DND-41 (cell line): ENCODE measurements around the gene IDH3B.

ENCODE experiments used
- ATAC-seq: fragments of 200-7000 bp; cut with Tn5 transposase; 3 replicates; pipeline ENCODE4 v1.9.1; 2021; ENCODE audit warnings: low read depth; ENCODE audit not compliant: insufficient read depth
- DNase-seq: peaks from one replicate; pipeline ENCODE4 v3.0.0-alpha.2; 2020
- H2AFZ ChIP-seq: 2 replicates; pipeline ENCODE4 v1.6.0; 2012; ENCODE audit warnings: low read depth, low read length
- H3K27ac ChIP-seq: 2 replicates; pipeline ENCODE4 v1.5.1; 2012; ENCODE audit warnings: low read length, inconsistent platforms
- H3K27me3 ChIP-seq: fragments of 200-600 bp; sonication (generic); 2 replicates; pipeline ENCODE4 v1.6.0; 2012; ENCODE audit warnings: low read length, mild to moderate bottlenecking, inconsistent platforms; ENCODE audit not compliant: insufficient read depth, poor library complexity
- H3K36me3 ChIP-seq: 2 replicates; pipeline ENCODE4 v1.5.1; 2012; ENCODE audit warnings: low read length, inconsistent platforms; ENCODE audit not compliant: insufficient read depth
- H3K4me1 ChIP-seq: 2 replicates; pipeline ENCODE4 v1.5.1; 2012; ENCODE audit warnings: mild to moderate bottlenecking, low read length; ENCODE audit not compliant: insufficient read depth
- H3K4me2 ChIP-seq: 2 replicates; pipeline ENCODE4 v1.6.0; 2012; ENCODE audit warnings: mild to moderate bottlenecking, moderate library complexity, low read length, inconsistent platforms; ENCODE audit not compliant: insufficient read depth
- H3K4me3 ChIP-seq, 2 experiments: fragments of 200-600 bp in 1 of 2; shearing (Covaris generic) in 1 of 2; 2 replicates each; pipeline ENCODE4 v1.5.1; 2012 to 2016; ENCODE audit warnings: inconsistent platforms in 2 of 2, low read length in 2 of 2, mild to moderate bottlenecking in 2 of 2, low read depth in 1 of 2, moderate library complexity in 1 of 2
- H3K79me2 ChIP-seq: 2 replicates; pipeline ENCODE4 v1.6.0; 2012; ENCODE audit warnings: low read length, inconsistent platforms; ENCODE audit not compliant: insufficient read depth
- H3K9ac ChIP-seq: 2 replicates; pipeline ENCODE4 v1.6.0; 2012; ENCODE audit warnings: low read depth, mild to moderate bottlenecking, inconsistent platforms, low read length, moderate library complexity
- H3K9me3 ChIP-seq: 2 replicates; pipeline ENCODE4 v1.5.1; 2012; ENCODE audit warnings: low read length, moderate library complexity, mild to moderate bottlenecking, inconsistent platforms; ENCODE audit not compliant: insufficient read depth, severe bottlenecking
- H4K20me1 ChIP-seq: 2 replicates; pipeline ENCODE4 v1.6.0; 2012; ENCODE audit warnings: low read length; ENCODE audit not compliant: insufficient read depth
- EZH2 ChIP-seq: IDR thresholded peaks from 3 replicates; pipeline ENCODE4 v1.6.1; 2012; ENCODE audit warnings: borderline replicate concordance, low read depth, mild to moderate bottlenecking, moderate library complexity, low read length, inconsistent platforms; ENCODE audit not compliant: severe bottlenecking
- TF ChIP-seq, protein P1 (sequence below): IDR thresholded peaks from 2 replicates; pipeline ENCODE4 v1.5.1; 2012; ENCODE audit warnings: borderline replicate concordance, low read length, moderate library complexity, mild to moderate bottlenecking; ENCODE audit not compliant: poor library complexity, severe bottlenecking; ENCODE audit errors: extremely low read depth

Gene IDH3B

DNA sequence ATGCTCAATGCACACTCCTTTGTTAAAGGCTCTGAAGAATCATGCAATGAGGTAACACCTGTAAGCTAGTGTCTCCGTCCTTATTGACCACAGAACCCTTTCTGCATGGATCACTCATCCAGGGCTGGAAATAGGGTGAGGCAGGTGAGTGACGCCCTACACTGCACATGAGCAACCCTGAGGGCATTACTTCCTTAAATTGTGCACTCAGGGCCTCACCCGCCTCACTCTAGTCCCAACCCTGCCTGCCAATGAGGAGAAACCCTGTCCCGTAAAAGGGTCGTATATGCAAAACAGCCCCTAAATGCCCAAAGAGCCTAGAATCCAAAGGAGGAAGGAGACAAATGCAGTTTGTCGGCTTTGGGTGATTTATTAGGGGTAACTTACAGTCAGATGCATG lies 45.2 kb downstream of the IDH3B start:
- no peak for DNase-seq
- H4K20me1 ChIP-seq, result no peaks in the 10 kb centered on the region; the same call in 1 of the 2 replicates
- TF ChIP-seq EZH2, result no peak
- TF ChIP-seq, protein P1, sequence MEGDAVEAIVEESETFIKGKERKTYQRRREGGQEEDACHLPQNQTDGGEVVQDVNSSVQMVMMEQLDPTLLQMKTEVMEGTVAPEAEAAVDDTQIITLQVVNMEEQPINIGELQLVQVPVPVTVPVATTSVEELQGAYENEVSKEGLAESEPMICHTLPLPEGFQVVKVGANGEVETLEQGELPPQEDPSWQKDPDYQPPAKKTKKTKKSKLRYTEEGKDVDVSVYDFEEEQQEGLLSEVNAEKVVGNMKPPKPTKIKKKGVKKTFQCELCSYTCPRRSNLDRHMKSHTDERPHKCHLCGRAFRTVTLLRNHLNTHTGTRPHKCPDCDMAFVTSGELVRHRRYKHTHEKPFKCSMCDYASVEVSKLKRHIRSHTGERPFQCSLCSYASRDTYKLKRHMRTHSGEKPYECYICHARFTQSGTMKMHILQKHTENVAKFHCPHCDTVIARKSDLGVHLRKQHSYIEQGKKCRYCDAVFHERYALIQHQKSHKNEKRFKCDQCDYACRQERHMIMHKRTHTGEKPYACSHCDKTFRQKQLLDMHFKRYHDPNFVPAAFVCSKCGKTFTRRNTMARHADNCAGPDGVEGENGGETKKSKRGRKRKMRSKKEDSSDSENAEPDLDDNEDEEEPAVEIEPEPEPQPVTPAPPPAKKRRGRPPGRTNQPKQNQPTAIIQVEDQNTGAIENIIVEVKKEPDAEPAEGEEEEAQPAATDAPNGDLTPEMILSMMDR, result no peak
- H3K4me2 ChIP-seq, result no peak overlapping the region
- no peak overlapping the region for H3K4me3 ChIP-seq
- H3K27ac ChIP-seq, result no peak overlapping the region
- H2AFZ ChIP-seq, result no peak overlapping the region
- no peak for ATAC-seq
- H3K9ac ChIP-seq, result no peak overlapping the region
- H3K4me1 ChIP-seq, result no peaks in the 10 kb centered on the region
- no peaks in the 10 kb centered on the region for H3K36me3 ChIP-seq
- no peaks in the 10 kb centered on the region for H3K79me2 ChIP-seq
- peaks cover 26% of the 10 kb centered on the region for H3K27me3 ChIP-seq
- H3K9me3 ChIP-seq, result no peaks in the 10 kb centered on the region

DNA sequence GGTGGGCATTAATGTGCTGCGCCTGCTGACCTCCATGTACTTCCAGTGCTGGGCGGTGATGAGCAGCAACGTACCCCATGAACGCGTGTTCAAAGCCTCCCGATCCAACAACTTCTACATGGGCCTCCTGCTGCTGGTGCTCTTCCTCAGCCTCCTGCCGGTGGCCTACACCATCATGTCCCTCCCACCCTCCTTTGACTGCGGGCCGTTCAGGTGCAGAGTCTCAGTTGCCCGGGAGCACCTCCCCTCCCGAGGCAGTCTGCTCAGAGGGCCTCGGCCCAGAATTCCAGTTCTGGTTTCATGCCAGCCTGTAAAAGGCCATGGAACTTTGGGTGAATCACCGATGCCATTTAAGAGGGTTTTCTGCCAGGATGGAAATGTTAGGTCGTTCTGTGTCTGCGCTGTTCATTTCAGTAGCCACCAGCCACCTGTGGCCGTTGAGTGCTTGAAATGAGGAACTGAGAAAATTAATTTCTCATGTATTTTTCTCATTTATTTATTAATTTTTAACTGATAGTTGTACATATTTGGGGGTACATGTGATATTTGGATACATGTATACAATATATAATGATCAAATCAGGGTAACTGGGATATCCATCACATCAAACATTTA lies 46.8 kb downstream of the IDH3B start:
- H3K4me1 ChIP-seq, result no peaks in the 10 kb centered on the region
- H4K20me1 ChIP-seq, result no peaks in the 10 kb centered on the region; the same call in 1 of the 2 replicates
- no peak overlapping the region for H2AFZ ChIP-seq
- H3K4me3 ChIP-seq, result no peak overlapping the region
- ATAC-seq, result no peak
- H3K4me2 ChIP-seq, result no peak overlapping the region
- no peak for DNase-seq
- no peaks in the 10 kb centered on the region for H3K9me3 ChIP-seq
- no peak overlapping the region for H3K27ac ChIP-seq
- no peaks in the 10 kb centered on the region for H3K36me3 ChIP-seq
- no peak for TF ChIP-seq EZH2
- TF ChIP-seq, protein P1, result no peak
- no peaks in the 10 kb centered on the region for H3K79me2 ChIP-seq
- peaks cover 31% of the 10 kb centered on the region for H3K27me3 ChIP-seq
- H3K9ac ChIP-seq, result no peak overlapping the region

DNA sequence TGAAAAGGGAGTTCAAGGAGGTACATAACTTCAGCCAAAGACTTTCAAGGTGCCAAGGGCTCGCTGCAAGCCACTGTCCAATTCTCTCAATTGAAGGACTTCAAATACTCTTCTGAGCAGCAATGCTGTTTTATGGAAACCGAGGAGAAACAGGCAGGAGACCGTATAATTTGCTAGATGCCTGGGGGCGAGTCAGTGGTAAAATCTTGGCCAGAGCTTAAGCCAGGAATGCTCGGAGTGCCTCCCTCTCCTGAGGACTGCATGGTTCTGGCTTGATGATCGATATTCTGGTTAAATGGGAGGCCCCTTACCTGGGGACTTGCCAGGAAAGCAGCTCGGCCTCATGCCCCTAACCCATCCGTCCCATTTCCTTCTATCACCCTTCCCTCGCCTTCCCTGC lies 47.4 kb downstream of the IDH3B start:
- Histone ChIP-seq H3K4me1 (no peaks in the 10 kb centered on the region), H3K4me2 (no peak overlapping the region), H2AFZ (no peak overlapping the region), H3K9ac (no peak overlapping the region), H3K79me2 (no peaks in the 10 kb centered on the region), H3K27ac (no peak overlapping the region), H3K4me3 (no peak overlapping the region), H4K20me1 (no peaks in the 10 kb centered on the region; the same call in 1 of the 2 replicates), H3K27me3 (peaks cover 34% of the 10 kb centered on the region), H3K9me3 (no peaks in the 10 kb centered on the region), H3K36me3 (no peaks in the 10 kb centered on the region)
- TF ChIP-seq, protein P1, result no peak
- TF ChIP-seq EZH2, result no peak
- DNase-seq (no peak), ATAC-seq (no peak)

DNA sequence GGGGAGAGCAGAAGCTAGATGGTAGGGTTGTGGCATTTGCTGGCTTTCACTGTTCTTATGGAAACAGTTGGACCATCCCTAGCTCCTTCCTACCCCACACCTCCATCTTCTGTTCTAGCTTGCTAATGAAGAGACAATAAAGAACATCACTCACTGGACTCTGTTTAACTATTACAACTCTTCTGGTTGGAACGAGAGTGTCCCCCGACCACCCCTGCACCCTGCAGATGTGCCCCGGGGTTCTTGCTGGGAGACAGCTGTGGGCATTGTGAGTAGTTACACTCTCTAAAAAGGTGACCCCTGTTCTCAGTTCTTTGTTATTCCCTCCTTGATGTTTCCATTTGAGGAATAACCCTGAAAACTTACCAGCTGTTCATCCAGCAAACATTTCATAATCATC lies 51.9 kb downstream of the IDH3B start:
- no peak for ATAC-seq
- H3K9ac ChIP-seq, result no peak overlapping the region

More for the DNA sequence above, 51.9 kb downstream of the IDH3B start:
- H3K4me3 ChIP-seq, result no peak overlapping the region
- DNase-seq, result no peak
- H4K20me1 ChIP-seq, result no peaks in the 10 kb centered on the region; the same call in 1 of the 2 replicates
- H3K4me1 ChIP-seq, result no peaks in the 10 kb centered on the region
- no peak overlapping the region for H2AFZ ChIP-seq
- no peak overlapping the region for H3K27ac ChIP-seq
- H3K9me3 ChIP-seq, result peaks cover 5% of the 10 kb centered on the region
- no peak overlapping the region for H3K4me2 ChIP-seq
- TF ChIP-seq, protein P1, result no peak
- no peak for TF ChIP-seq EZH2
- peaks cover 25% of the 10 kb centered on the region for H3K27me3 ChIP-seq
- no peaks in the 10 kb centered on the region for H3K36me3 ChIP-seq
- no peaks in the 10 kb centered on the region for H3K79me2 ChIP-seq
